ENCODE measurements around the gene CTNND2. TPM values are rescaled to one million over a fixed set of nuclear protein-coding genes. Genes with fewer than 3 reads are reported as not detected.

Gene CTNND2
- total RNA-seq, 2 experiments from 2014 or later, result not detected

- no peak for DNase-seq
- H3K4me3 Mint-ChIP-seq, result no peak overlapping the region
- ChIA-PET CTCF (no interaction called here), POLR2A (no interaction called here)
- no peaks in the 10 kb centered on the region for H3K36me3 Mint-ChIP-seq (ENCODE audit: low read depth)
- H3K4me1 Mint-ChIP-seq, result no peaks in the 10 kb centered on the region
- no peaks in the 10 kb centered on the region for H3K27me3 Mint-ChIP-seq
- no peak overlapping the region for H3K27ac Mint-ChIP-seq
- peaks cover 2% of the 10 kb centered on the region for H3K9me3 Mint-ChIP-seq
These were observed 118.4 kb downstream of the CTNND2 start for GRCh38 chr5:11785771-11786352.

GRCh38 chr5:11780641-11781345 is 123.5 kb downstream of the CTNND2 start:
- POLR2A ChIA-PET, result no interaction called here
- Mint-ChIP-seq H3K4me1 (no peaks in the 10 kb centered on the region), H3K4me3 (no peak overlapping the region), H3K27ac (no peak overlapping the region), H3K9me3 (no peaks in the 10 kb centered on the region), H3K36me3 (ENCODE audit: low read depth) (no peaks in the 10 kb centered on the region), H3K27me3 (no peaks in the 10 kb centered on the region)
- DNase-seq, result no peak
- CTCF ChIA-PET, result no interaction called here

DNA sequence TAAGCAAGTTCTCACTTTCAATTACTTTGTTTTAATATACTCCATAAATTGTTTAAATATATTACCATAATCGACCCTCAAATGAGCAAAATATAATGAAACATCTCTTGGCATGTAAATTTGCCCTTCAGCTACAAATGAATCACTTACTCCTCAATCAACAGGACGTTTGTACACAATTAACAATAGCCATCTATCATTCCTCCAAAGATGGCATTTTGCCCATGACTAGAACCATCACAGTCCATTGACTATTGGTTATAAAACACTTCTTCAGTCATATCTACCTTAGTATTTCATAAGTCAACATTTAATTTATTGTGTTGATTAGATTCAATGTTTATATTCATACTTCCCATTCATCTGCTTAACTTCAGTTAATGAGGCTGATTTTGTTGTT is 127.2 kb downstream of the CTNND2 start:
- Mint-ChIP-seq H3K36me3 (ENCODE audit: low read depth) (no peaks in the 10 kb centered on the region), H3K27me3 (no peaks in the 10 kb centered on the region), H3K4me1 (no peaks in the 10 kb centered on the region), H3K9me3 (peaks cover 2% of the 10 kb centered on the region), H3K4me3 (no peak overlapping the region), H3K27ac (no peak overlapping the region)
- CTCF ChIA-PET, result no interaction called here
- DNase-seq, result no peak
- POLR2A ChIA-PET, result no interaction called here

- ChIA-PET CTCF (no interaction called here), POLR2A (no interaction called here)
- no peak overlapping the region for H3K27ac Mint-ChIP-seq
- H3K9me3 Mint-ChIP-seq, result peaks cover 2% of the 10 kb centered on the region
- no peak overlapping the region for H3K4me3 Mint-ChIP-seq
- no peaks in the 10 kb centered on the region for H3K36me3 Mint-ChIP-seq (ENCODE audit: low read depth)
- no peaks in the 10 kb centered on the region for H3K27me3 Mint-ChIP-seq
- no peak for DNase-seq
- H3K4me1 Mint-ChIP-seq, result no peaks in the 10 kb centered on the region
These were observed 133.9 kb downstream of the CTNND2 start for GRCh38 chr5:11770310-11770709.

DNA sequence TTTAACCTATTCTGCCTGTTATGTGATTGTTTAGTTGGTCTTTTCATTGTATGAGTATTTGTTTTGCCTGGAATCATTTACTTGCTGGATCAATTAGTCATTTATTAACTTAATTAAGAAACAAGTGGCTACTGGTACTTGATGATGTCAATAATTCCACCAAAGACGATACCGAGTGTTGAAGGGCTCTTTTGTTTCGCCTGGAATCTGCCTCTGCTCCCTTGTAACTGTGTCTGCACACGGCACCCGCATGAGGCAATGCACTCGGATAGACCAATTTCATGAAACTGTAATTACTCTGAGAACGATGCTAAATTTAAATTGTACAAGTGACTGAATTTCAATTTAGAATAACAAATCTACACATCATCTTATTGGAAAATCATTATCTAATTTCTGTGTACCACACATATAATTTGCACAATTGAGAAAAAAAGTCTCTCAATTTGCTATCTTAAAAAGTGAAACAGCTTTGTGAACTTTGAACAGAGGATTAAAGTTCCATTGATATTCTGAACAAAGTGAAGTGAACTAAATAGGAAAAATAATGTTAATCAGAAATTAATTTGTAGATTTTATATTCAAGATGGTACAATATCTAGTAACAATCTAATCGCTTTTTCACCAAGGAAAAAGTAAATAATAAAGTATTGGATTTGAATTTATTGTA is 143.2 kb downstream of the CTNND2 start:
- no peaks in the 10 kb centered on the region for H3K36me3 Mint-ChIP-seq (ENCODE audit: low read depth)
- DNase-seq, result no peak
- no peaks in the 10 kb centered on the region for H3K27me3 Mint-ChIP-seq
- H3K4me3 Mint-ChIP-seq, result no peak overlapping the region
- no peak overlapping the region for H3K27ac Mint-ChIP-seq
- H3K4me1 Mint-ChIP-seq, result no peaks in the 10 kb centered on the region
- CTCF ChIA-PET, result no interaction called here
- POLR2A ChIA-PET, result no interaction called here
- H3K9me3 Mint-ChIP-seq, result peaks cover 4% of the 10 kb centered on the region

DNA sequence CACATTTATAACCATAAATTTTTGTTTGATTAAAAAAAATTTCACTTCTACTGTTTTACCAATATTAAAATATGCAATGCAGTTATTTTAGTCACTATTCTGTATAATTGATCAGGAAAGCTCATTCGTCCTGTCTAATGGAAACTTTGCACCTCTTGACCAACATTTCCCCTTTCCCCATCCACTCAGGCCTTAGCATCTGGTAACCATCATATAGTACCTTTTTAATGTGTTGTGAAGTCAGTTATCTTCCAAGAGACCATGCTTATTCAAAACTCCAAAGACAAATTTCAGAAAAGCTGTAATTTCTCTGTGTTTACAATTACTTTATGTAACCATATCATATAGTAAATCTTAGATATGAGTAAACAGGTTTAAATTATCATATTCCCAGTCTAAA is 145.9 kb downstream of the CTNND2 start:
- Mint-ChIP-seq H3K27ac (no peak overlapping the region), H3K4me3 (no peak overlapping the region)
- CTCF ChIA-PET, result no interaction called here

GRCh38 chr5:11757661-11758060 is 146.6 kb downstream of the CTNND2 start:
- H3K4me3 Mint-ChIP-seq, result no peak overlapping the region
- no peak for DNase-seq
- H3K27ac Mint-ChIP-seq, result no peak overlapping the region
- no peaks in the 10 kb centered on the region for H3K4me1 Mint-ChIP-seq
- no peaks in the 10 kb centered on the region for H3K27me3 Mint-ChIP-seq
- H3K36me3 Mint-ChIP-seq (ENCODE audit: low read depth), result no peaks in the 10 kb centered on the region
- no peaks in the 10 kb centered on the region for H3K9me3 Mint-ChIP-seq
- POLR2A ChIA-PET, result no interaction called here
- CTCF ChIA-PET, result no interaction called here

More for the DNA sequence above, 145.9 kb downstream of the CTNND2 start:
- no peaks in the 10 kb centered on the region for H3K4me1 Mint-ChIP-seq
- POLR2A ChIA-PET, result no interaction called here
- H3K27me3 Mint-ChIP-seq, result no peaks in the 10 kb centered on the region
- no peaks in the 10 kb centered on the region for H3K9me3 Mint-ChIP-seq
- DNase-seq, result no peak
- H3K36me3 Mint-ChIP-seq (ENCODE audit: low read depth), result no peaks in the 10 kb centered on the region

GRCh38 chr5:11737010-11737409 is 167.2 kb downstream of the CTNND2 start:
- Mint-ChIP-seq H3K36me3 (ENCODE audit: low read depth) (no peaks in the 10 kb centered on the region), H3K4me1 (no peaks in the 10 kb centered on the region), H3K27ac (no peak overlapping the region), H3K27me3 (no peaks in the 10 kb centered on the region), H3K4me3 (no peak overlapping the region), H3K9me3 (peaks cover 10% of the 10 kb centered on the region)
- ChIA-PET CTCF (no interaction called here), POLR2A (no interaction called here)
- no peak for DNase-seq

GRCh38 chr5:11734369-11734768 is 169.9 kb downstream of the CTNND2 start:
- H3K27ac Mint-ChIP-seq, result no peak overlapping the region
- ChIA-PET POLR2A (no interaction called here), CTCF (interaction anchor here (1.1 kb wide), 1 partner anchor 19 kb away, joined by 3 read pairs; no protein-coding TSS in a partner anchor)
- H3K4me3 Mint-ChIP-seq, result no peak overlapping the region
- no peak for DNase-seq
- H3K27me3 Mint-ChIP-seq, result no peaks in the 10 kb centered on the region
- H3K9me3 Mint-ChIP-seq, result peaks cover 5% of the 10 kb centered on the region
- no peaks in the 10 kb centered on the region for H3K36me3 Mint-ChIP-seq (ENCODE audit: low read depth)
- H3K4me1 Mint-ChIP-seq, result no peaks in the 10 kb centered on the region

DNA sequence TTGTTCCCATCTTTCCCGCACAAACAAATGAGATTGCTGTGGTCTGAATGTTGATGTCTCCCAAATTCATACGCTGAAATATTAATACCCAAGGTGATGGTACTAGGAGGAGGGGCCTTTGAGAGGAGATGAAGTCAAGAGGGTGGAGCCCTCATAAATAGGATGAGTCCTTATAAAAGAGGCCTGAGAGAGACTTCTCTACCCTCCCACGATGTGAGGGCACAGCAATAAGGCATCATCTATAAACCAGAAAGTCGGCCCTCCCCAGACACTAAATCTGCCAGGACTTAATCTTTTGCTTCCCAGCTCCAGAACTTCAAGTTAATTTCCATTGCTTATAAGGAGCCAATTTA is 170.4 kb downstream of the CTNND2 start:
- ChIA-PET CTCF (interaction anchor here (1.1 kb wide), 1 partner anchor 19 kb away, joined by 3 read pairs; no protein-coding TSS in a partner anchor), POLR2A (no interaction called here)
- Mint-ChIP-seq H3K4me3 (no peak overlapping the region), H3K27ac (no peak overlapping the region), H3K36me3 (ENCODE audit: low read depth) (no peaks in the 10 kb centered on the region), H3K27me3 (no peaks in the 10 kb centered on the region), H3K4me1 (no peaks in the 10 kb centered on the region), H3K9me3 (peaks cover 5% of the 10 kb centered on the region)
- DNase-seq, result no peak

- H3K4me3 Mint-ChIP-seq, result no peak overlapping the region
- H3K4me1 Mint-ChIP-seq, result no peaks in the 10 kb centered on the region
- POLR2A ChIA-PET, result no interaction called here
- DNase-seq, result no peak
- no peaks in the 10 kb centered on the region for H3K36me3 Mint-ChIP-seq (ENCODE audit: low read depth)
- peaks cover 5% of the 10 kb centered on the region for H3K9me3 Mint-ChIP-seq
- H3K27me3 Mint-ChIP-seq, result no peaks in the 10 kb centered on the region
- CTCF ChIA-PET, result no interaction called here
- H3K27ac Mint-ChIP-seq, result no peak overlapping the region
These were observed 170.9 kb downstream of the CTNND2 start for GRCh38 chr5:11733185-11733839.

DNA sequence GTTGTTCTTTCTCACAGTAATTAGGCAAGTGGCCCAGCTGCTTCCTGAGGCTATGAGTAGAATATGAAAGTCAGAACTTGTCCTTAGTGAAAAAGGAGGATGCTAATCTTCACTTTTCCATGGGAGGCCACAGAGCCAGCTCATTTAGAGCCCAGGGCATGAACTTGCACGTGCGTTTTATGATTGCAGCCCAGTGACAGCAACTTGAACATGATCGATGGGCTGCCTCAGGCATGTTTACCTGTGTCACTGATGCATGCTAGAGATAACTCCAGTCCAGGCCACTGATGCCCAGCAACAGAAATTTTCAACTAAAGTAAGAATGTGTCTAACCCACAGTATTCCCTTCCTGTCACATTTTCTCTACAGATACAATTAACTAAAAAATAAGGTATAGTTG is 179.3 kb downstream of the CTNND2 start:
- ChIA-PET POLR2A (no interaction called here), CTCF (no interaction called here)
- H3K27me3 Mint-ChIP-seq, result no peaks in the 10 kb centered on the region
- H3K4me1 Mint-ChIP-seq, result no peaks in the 10 kb centered on the region
- peaks cover 8% of the 10 kb centered on the region for H3K9me3 Mint-ChIP-seq
- no peak overlapping the region for H3K27ac Mint-ChIP-seq
- no peak for DNase-seq
- H3K4me3 Mint-ChIP-seq, result no peak overlapping the region
- no peaks in the 10 kb centered on the region for H3K36me3 Mint-ChIP-seq (ENCODE audit: low read depth)

DNA sequence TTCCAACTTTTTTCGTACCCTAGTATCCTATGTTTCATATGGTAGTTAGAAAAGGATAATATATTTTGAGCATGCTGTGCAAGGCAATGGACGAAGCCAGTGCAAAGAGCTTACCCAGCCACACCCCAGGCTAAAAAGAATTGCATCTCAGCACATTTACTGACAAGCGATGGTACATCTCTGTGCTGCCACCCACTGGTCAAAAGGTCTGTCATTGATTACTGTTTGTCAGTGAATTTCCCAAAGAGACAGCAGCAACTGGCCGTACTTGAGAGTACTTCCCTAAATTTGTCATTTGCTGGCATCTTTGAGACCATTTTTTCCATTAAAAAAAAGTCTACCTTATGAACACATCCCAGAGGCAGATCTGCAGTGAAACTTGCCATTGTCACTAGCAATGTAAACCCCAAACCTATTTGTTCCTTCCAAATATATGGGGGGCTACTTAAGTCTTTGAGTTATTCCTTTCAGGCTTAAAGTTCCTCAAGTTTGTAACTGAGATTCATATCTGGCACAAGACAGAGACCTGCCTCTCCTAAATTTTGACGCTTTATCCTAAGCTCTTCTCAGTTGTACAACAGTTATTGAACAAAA is 184.3 kb downstream of the CTNND2 start:
- Mint-ChIP-seq H3K36me3 (ENCODE audit: low read depth) (no peaks in the 10 kb centered on the region), H3K27me3 (no peaks in the 10 kb centered on the region), H3K4me1 (no peaks in the 10 kb centered on the region), H3K4me3 (no peak overlapping the region), H3K9me3 (peaks cover 8% of the 10 kb centered on the region), H3K27ac (no peak overlapping the region)
- CTCF ChIA-PET, result no interaction called here
- POLR2A ChIA-PET, result no interaction called here
- DNase-seq, result no peak

All from activated CD4-positive, alpha-beta memory T cell treated with anti-CD3 and anti-CD28 coated beads, Interleukin-2, amount 10 ng/mL, durations not matched to agents 7 days and 5 days (primary cell).